Central memory CD8-positive, alpha-beta T cell (primary cell): ENCODE measurements around the gene MKNK1.

Experiments
- ATAC-seq: fragments of 150-1000 bp; cut with Tn5 transposase; replicated peaks from 2 replicates; pipeline ENCODE4 v1.10.0; 2022; ENCODE audit warnings: mild to moderate bottlenecking, moderate FRiP score, moderate number of reproducible peaks; ENCODE audit not compliant: poor library complexity, severe bottlenecking; ENCODE audit errors: extremely low read depth
- DNase-seq, 2 donors: peaks; one replicate each; pipeline ENCODE4 v3.0.0; 2021; ENCODE audit warnings: low spot score in 2 of 2
- H3K27ac Mint-ChIP-seq: one replicate; pipeline ENCODE4 v1.8.0; 2022; ENCODE audit warnings: low read depth, mild to moderate bottlenecking, moderate library complexity, mixed read lengths
- H3K27me3 Mint-ChIP-seq: one replicate; pipeline ENCODE4 v1.8.0; 2022; ENCODE audit warnings: mixed read lengths
- H3K36me3 Mint-ChIP-seq: one replicate; pipeline ENCODE4 v1.8.0; 2022; ENCODE audit warnings: mild to moderate bottlenecking, moderate library complexity, mixed read lengths; ENCODE audit not compliant: insufficient read depth
- H3K4me1 Mint-ChIP-seq: one replicate; pipeline ENCODE4 v1.8.0; 2022; ENCODE audit warnings: mixed read lengths
- H3K4me3 Mint-ChIP-seq: one replicate; pipeline ENCODE4 v1.8.0; 2022; ENCODE audit warnings: mild to moderate bottlenecking, moderate library complexity, mixed read lengths
- H3K9me3 Mint-ChIP-seq: one replicate; pipeline ENCODE4 v1.8.0; 2022; ENCODE audit warnings: mixed read lengths

MKNK1 gene

GRCh38 chr1:46525253-46525983 is 78.7 kb downstream of the MKNK1 start:
- no peak for DNase-seq
- H3K27ac Mint-ChIP-seq: no peak overlapping the region
- no peaks in the 10 kb centered on the region for H3K36me3 Mint-ChIP-seq
- peaks cover 35% of the 10 kb centered on the region for H3K27me3 Mint-ChIP-seq
- ATAC-seq: no peak
- peaks cover 15% of the 10 kb centered on the region for H3K4me1 Mint-ChIP-seq
- H3K9me3 Mint-ChIP-seq: no peaks in the 10 kb centered on the region
- H3K4me3 Mint-ChIP-seq: no peak overlapping the region

GRCh38 chr1:46524843-46525242 is 79.2 kb downstream of the MKNK1 start:
- peaks cover 35% of the 10 kb centered on the region for H3K27me3 Mint-ChIP-seq
- DNase-seq (no peak), ATAC-seq (no peak)
- peaks cover 15% of the 10 kb centered on the region for H3K4me1 Mint-ChIP-seq
- no peak overlapping the region for H3K27ac Mint-ChIP-seq
- H3K4me3 Mint-ChIP-seq: no peak overlapping the region
- no peaks in the 10 kb centered on the region for H3K9me3 Mint-ChIP-seq
- no peaks in the 10 kb centered on the region for H3K36me3 Mint-ChIP-seq

GRCh38 chr1:46523496-46524353 is 80.3 kb downstream of the MKNK1 start:
- H3K27ac Mint-ChIP-seq: no peak overlapping the region
- H3K27me3 Mint-ChIP-seq: peaks cover 27% of the 10 kb centered on the region

DNA sequence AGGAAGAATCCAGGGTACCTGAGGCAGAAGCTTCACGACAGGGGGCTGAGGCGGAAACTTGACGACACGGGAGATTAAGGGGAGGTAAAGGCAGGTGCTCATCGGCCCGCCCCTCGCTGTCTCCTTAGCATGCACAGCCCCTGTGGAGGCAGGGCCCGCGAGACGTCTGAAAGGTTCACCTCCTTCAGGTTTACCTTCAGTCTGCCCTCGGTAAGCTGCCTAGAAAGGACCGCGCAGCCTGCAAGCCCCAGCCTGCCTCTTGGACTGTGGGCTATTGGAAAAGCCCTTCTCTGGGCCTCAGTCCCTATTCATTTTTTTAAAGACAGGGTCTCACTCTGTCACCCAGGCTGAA is 81.1 kb downstream of the MKNK1 start:
- Mint-ChIP-seq H3K36me3 (no peaks in the 10 kb centered on the region), H3K4me1 (peaks cover 15% of the 10 kb centered on the region), H3K27ac (no peak overlapping the region), H3K27me3 (peaks cover 24% of the 10 kb centered on the region), H3K4me3 (no peak overlapping the region), H3K9me3 (no peaks in the 10 kb centered on the region)
- no peak for DNase-seq
- no peak for ATAC-seq

More at GRCh38 chr1:46523496-46524353, 80.3 kb downstream of the MKNK1 start:
- H3K9me3 Mint-ChIP-seq: no peaks in the 10 kb centered on the region
- peaks cover 15% of the 10 kb centered on the region for H3K4me1 Mint-ChIP-seq
- ATAC-seq (no peak), DNase-seq (no peak)
- no peak overlapping the region for H3K4me3 Mint-ChIP-seq
- H3K36me3 Mint-ChIP-seq: no peaks in the 10 kb centered on the region

DNA sequence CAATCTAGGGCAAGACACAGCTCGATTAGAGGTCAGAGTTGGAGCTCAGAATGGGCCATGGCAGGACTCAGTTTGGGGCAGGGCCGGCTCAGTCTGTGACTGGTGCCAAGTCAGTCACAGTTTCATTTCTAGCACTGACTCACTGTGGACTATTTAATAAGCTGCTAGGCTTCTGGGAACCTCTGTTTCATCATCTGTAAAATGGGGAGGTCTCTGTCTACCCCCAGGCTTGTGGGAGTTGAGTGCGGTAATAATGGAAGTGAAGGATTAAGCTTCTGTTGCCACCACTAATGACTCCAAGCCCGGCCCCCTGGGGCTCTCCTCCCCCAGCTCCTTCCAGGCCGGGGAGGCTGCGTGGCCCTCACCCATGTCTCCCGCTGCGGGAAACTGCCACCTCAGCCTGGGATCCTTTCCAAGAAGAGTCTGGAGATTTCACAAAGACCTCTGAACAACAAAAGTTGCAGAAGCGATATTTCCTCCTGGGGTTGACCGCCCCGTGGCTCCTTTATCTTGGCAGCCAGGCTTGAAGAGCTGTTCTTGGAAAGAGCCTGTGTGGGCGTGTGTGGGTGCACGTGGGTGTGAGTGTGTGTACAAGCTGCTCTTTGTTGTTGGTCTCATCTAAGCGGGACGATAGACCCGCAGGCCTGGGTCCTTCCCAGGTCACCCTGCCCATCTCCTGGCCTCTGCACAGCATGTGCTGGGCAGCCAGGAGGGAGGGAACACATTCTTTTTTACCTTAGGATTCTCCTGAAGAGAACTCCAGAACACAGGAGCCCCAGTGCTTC is 81.7 kb downstream of the MKNK1 start:
- Mint-ChIP-seq H3K9me3 (no peaks in the 10 kb centered on the region), H3K27me3 (peaks cover 24% of the 10 kb centered on the region), H3K27ac (no peak overlapping the region), H3K4me3 (no peak overlapping the region), H3K4me1 (peaks cover 15% of the 10 kb centered on the region), H3K36me3 (no peaks in the 10 kb centered on the region)
- ATAC-seq: no peak
- no peak for DNase-seq

DNA sequence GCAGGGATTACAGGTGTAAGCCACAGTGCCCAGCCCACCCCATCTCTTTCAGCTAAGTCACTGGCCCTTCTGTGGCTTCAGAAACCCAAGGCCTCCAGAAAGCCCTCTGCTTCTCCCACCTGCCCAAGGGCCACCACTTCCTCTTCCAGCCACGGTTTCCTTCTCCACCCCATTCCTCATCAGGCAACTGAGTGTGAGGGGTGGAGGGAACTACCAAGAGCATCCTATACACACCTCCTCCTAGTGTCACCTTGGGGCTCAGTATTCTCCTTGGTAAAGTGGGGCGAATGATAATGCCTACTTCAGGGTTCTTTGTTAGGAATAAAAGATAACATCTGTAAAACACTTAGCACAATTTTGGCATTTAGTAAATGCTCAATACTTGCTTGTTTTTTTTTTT is 82.7 kb downstream of the MKNK1 start:
- Mint-ChIP-seq H3K4me1 (peaks cover 15% of the 10 kb centered on the region), H3K36me3 (no peaks in the 10 kb centered on the region), H3K27ac (no peak overlapping the region)

GRCh38 chr1:46520063-46520911 is 83.8 kb downstream of the MKNK1 start:
- Mint-ChIP-seq H3K27me3 (peaks cover 36% of the 10 kb centered on the region), H3K36me3 (no peaks in the 10 kb centered on the region), H3K9me3 (no peaks in the 10 kb centered on the region), H3K27ac (no peak overlapping the region), H3K4me3 (no peak overlapping the region), H3K4me1 (peaks cover 15% of the 10 kb centered on the region)
- ATAC-seq (no peak), DNase-seq (no peak)

More for the DNA sequence above, 82.7 kb downstream of the MKNK1 start:
- ATAC-seq: no peak
- H3K4me3 Mint-ChIP-seq: no peak overlapping the region
- DNase-seq: no peak
- peaks cover 33% of the 10 kb centered on the region for H3K27me3 Mint-ChIP-seq
- no peaks in the 10 kb centered on the region for H3K9me3 Mint-ChIP-seq

DNA sequence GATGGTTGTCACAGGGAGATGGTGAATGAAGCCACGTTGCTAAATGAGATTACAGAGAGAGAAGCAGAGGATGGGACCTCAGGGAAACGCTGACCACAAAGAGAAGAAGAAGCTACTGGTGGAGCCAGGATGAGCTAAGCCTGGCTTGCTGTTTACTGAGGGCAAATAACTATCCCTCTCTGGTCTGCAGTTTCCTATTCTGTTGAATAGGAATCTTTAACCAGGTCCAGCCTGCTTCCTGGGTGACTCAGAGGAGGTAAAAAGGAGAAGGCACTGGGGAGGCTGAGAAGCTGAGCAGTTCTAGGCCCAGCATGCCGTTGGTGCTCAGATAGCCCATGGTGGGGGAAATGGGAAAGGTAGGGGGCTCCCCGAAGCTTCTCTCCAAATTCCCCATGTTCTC is 84.9 kb downstream of the MKNK1 start:
- Mint-ChIP-seq H3K4me1 (peaks cover 15% of the 10 kb centered on the region), H3K27ac (no peak overlapping the region), H3K27me3 (peaks cover 28% of the 10 kb centered on the region), H3K36me3 (no peaks in the 10 kb centered on the region), H3K9me3 (no peaks in the 10 kb centered on the region), H3K4me3 (no peak overlapping the region)
- DNase-seq: no peak
- no peak for ATAC-seq

DNA sequence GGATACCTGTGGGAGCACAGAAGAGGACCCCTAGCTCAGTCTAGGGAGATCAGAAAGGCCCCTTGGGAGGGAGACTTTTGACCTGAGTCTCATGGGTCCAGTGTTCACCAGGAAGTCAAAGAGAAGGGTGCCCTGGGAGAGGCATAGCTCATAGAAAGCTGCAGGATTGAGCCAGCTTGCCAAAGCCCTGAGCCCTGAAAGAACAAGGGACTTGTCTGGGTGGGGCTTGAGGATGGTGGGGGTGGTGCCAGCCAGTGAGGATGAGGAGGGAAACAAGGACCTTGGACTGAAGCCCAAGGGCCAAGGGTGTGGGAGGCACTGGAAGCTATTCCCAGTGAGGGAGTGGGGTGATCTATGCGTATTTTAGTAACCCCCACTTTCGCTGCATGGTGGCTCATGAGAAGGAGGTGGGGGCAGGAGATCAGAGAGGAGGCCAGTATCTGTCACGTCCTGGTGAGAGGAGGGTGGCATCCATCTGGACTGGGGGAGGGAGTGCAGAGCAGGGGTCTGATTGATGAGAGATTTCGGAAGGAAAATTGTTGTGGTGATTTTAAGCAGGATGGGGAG is 86.1 kb downstream of the MKNK1 start:
- Mint-ChIP-seq H3K27ac (no peak overlapping the region), H3K4me3 (no peak overlapping the region), H3K9me3 (no peaks in the 10 kb centered on the region)

GRCh38 chr1:46517010-46517600 is 87.0 kb downstream of the MKNK1 start:
- Mint-ChIP-seq H3K27me3 (peaks cover 41% of the 10 kb centered on the region), H3K4me1 (peaks cover 9% of the 10 kb centered on the region), H3K36me3 (no peaks in the 10 kb centered on the region), H3K27ac (no peak overlapping the region), H3K4me3 (no peak overlapping the region), H3K9me3 (no peaks in the 10 kb centered on the region)
- DNase-seq: no peak
- ATAC-seq: no peak

More for the DNA sequence above, 86.1 kb downstream of the MKNK1 start:
- Mint-ChIP-seq H3K27me3 (peaks cover 32% of the 10 kb centered on the region), H3K36me3 (no peaks in the 10 kb centered on the region), H3K4me1 (peaks cover 15% of the 10 kb centered on the region)
- no peak for ATAC-seq
- DNase-seq: no peak

GRCh38 chr1:46516200-46516950 is 87.7 kb downstream of the MKNK1 start:
- ATAC-seq (no peak), DNase-seq (no peak)
- Mint-ChIP-seq H3K36me3 (no peaks in the 10 kb centered on the region), H3K4me3 (no peak overlapping the region), H3K4me1 (peaks cover 2% of the 10 kb centered on the region), H3K27me3 (peaks cover 48% of the 10 kb centered on the region), H3K27ac (no peak overlapping the region), H3K9me3 (no peaks in the 10 kb centered on the region)
